ENCODE measurements around the gene C6orf132.

The C6orf132 gene

GRCh38 chr6:42179945-42180313, 37.5 kb upstream of the C6orf132 start:
- no peak for TF ChIP-seq CTCF (IDR thresholded peaks at IDR 0.05)

- TF ChIP-seq CTCF (IDR thresholded peaks at IDR 0.05), result no peak
Observed at GRCh38 chr6:42179261-42179944, 37.0 kb upstream of the C6orf132 start.

GRCh38 chr6:42177514-42178364, 35.3 kb upstream of the C6orf132 start:
- no peak for TF ChIP-seq CTCF (IDR thresholded peaks at IDR 0.05)

GRCh38 chr6:42176981-42177380, 34.6 kb upstream of the C6orf132 start:
- no peak for TF ChIP-seq CTCF (IDR thresholded peaks at IDR 0.05)

GRCh38 chr6:42175860-42176259, 33.4 kb upstream of the C6orf132 start:
- TF ChIP-seq CTCF (IDR thresholded peaks at IDR 0.05), result 0 out of 2 replicates have a peak, but pooled peaks have one; percentile 11

- no peak for TF ChIP-seq CTCF (IDR thresholded peaks at IDR 0.05)
Observed at GRCh38 chr6:42173101-42173500, 30.7 kb upstream of the C6orf132 start, which contains the start of gene GUCA1A. Gene GUCA1A (plus strand): TSS chr6:42173364. CDS start chr6:42173614, 250 bp downstream.

GRCh38 chr6:42171813-42172581, 29.6 kb upstream of the C6orf132 start:
- no peak for TF ChIP-seq CTCF (IDR thresholded peaks at IDR 0.05)
